ENCODE data around the gene KANK2.
"Not testable (repeated sequence)": the region's sequence is repeated elsewhere in the genome, so short reads cannot be mapped to it uniquely, and the experiment has no call there.

The KANK2 gene

DNA sequence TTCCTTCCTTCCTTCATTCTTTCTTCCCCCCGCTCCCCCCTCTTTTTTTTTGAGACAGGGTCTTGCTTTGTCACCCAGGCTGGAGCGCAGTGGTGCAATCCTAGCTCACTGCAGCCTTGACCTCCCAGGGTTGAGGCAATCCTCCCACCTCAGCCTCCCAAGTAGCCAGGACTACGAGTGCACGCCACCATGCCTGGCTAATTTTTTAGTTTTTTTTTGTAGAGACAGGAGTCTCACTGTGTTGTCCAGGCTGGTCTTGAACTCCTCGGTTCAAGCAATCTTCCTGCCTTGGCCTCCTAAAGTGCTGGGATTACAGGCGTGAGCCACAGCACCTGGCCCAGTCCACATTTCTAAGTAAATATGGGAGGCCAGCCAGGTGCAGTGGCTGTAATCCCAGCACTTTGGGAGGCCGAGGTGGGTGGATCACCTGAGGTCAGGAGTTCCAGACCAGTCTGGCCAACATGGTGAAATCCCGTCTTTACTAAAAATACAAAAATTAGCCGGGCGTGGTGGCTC is 57.3 kb downstream of the KANK2 start:
- not testable (repeated sequence) for DNase-seq (ENCODE audit: low read depth in 2 of 2)

DNA sequence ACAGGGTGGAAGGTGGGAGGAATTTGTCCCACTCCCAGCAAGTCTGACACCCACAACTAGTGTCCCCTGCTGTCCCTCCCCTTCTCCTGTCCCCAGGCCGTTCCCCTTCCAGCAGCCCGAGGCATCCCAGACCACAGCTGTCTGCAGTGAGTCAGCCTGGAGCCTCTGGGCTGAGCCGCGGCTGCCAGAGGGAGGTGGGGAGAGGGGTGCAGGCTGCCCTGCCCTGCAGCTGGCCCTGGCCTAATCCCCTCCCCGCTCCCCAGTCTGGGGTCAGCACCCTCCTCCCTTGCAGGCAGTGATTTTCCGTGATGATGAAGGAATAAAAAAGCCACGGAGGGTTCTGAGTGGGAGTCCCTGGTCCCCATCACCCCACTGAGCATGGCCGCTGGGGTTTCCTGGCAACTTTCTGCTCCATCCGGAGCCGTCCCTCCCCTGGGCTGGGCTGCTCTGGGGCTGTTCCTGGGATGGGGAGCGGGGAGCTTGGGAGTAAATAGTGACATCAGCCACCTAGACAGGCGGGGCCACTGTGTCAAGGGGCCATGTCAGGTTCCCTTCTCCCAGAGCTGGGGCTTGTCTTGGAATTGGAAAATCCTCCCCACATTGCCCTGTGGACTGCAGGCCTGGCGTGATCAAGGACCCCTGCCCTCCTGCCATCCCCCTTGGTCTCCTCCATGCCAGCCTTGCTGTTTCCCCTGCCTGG is 58.6 kb downstream of the KANK2 start:
- DNase-seq (ENCODE audit: low read depth in 2 of 2): no peak

DNA sequence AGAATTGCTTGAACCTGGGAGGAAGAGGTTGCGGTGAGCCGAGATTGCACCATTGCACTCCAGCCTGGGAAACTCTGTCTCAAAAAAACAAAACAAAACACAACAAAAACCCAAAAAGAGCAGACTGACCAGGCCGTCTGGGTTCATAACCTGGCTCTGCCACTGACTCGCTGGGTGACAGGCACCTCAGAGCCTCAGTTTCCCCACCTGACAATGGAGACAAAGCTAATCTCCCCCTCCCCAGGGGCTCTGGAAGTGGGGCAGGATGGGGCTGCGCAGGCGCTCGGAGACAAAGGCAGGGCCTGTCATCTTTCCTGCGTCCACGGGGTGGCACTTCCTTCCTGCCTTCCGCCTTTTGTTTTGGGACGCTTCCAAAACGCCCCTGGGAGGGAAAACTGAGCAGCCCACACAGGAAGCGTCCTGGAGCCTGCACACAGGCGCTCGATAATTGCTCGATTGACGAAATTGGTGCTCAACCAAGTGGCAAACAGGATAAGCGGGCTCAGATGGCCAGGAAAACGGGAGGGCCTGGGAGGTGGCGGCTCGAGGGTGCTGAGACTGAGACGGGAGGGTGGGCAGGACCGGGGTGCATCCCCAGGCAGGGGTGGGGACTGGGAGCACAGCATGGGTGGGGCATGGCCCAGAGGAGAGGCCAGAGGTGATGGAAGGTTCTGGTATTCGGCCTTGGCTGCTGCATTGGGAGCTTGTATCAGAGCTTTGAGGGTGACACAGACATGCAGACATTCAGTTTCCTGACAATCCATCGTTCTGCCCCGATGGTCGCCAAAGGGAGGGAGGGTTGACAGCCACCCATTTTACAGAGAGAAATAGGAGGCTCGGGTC is 59.6 kb downstream of the KANK2 start:
- peak; percentile 19 to 29 for DNase-seq (ENCODE audit: low read depth in 2 of 2)

- no peak for DNase-seq (ENCODE audit: low read depth in 2 of 2)
Observed at GRCh38 chr19:11136400-11137101, 60.8 kb downstream of the KANK2 start.

DNA sequence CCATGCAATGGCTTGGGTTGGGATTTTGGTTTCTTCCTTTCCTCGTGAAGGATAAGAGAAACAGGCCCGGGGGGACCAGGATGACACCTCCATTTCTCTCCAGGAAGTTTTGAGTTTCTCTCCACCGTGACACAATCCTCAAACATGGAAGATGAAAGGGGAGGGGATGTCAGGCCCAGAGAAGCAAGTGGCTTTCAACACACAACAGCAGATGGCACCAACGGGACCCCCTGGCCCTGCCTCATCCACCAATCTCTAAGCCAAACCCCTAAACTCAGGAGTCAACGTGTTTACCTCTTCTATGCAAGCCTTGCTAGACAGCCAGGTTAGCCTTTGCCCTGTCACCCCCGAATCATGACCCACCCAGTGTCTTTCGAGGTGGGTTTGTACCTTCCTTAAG is 65.9 kb downstream of the KANK2 start:
- no peak for DNase-seq (ENCODE audit: low read depth in 2 of 2)

DNA sequence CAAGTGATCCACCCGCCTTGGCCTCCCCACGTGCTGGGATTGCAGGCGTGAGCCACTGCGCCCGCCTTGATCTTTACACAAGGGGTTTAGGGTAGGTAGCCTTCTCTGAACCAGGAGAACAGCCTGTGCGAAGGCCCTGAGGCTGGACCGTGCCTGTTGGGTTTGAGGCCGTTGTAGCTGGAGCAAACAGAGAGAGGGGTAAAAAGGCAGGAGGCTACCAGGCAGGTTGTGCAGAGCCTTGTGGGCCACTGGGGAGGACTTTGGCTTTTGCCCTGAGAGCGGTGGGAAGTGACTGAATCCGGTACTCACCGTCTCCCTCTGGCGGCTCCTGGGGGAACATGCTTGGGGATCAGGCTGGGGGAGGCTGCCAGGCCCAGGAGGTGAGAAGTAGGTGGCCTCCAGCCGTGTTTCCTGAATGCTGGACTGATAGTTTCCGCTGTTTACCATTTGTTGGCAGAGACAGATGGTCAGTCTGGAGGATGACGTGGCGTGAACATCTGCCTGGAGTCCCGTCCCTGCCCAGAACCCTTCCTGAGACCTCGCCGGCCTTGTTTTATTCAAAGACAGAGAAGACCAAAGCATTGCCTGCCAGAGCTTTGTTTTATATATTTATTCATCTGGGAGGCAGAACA is 66.4 kb downstream of the KANK2 start:
- peak; percentile 45 to 53 for DNase-seq (ENCODE audit: low read depth in 2 of 2)

GRCh38 chr19:11127905-11128304 is 69.4 kb downstream of the KANK2 start:
- DNase-seq (ENCODE audit: low read depth in 2 of 2): no peak

DNA sequence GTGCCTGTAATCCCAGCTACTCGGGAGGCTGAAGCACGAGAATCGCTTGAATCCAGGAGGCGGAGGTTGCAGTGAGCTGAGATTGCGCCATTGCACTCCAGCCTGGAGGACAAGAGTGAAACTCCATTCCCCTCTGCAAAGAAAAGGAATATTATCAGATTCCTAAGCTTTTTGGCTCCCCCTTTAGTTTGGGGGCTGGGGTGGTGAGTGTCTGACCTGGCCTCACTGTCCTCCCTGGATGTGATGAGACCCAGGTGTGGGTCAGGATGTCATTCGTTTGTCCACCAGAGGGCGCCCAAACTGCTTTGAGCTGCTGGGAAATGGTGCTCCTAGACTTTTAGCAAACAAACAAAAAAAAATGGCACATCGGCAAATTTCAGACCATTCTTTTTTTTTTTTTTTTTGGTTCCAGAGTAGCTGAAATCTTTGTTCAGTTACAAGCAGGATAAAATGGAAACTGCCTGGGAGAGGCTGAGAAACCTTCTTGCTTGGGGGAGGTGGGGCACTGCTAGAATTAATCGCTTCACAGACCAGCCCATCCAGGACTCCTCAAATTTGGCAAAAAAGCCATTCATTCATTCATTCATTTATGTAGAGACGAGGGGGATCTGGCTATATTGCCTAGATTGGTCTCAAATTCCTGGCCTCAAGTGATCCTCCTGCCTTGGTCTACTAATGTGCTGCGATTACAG is 71.2 kb downstream of the KANK2 start:
- peak; percentile 63 to 67 for DNase-seq (ENCODE audit: low read depth in 2 of 2)

GRCh38 chr19:11124157-11124556 is 73.2 kb downstream of the KANK2 start:
- DNase-seq (ENCODE audit: low read depth in 2 of 2): not testable (repeated sequence)

DNA sequence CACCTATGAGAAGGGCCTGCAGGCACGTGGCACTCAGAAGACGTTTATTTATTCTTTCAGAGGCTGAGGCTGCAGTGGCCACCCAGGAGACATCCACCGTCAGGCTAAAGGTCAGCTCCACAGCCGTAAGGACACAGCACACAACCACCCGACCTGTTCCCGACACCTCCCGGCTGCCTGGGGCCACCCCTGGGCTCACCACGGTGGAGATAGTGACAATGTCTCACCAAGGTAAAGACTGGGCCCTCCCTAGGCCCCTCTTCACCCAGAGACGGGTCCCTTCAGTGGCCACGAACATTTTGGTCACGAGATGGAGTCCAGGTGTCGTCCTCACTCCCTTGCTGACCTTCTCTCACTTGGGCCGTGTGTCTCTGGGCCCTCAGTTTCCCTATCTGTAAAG is 74.2 kb downstream of the KANK2 start:
- no peak for DNase-seq (ENCODE audit: low read depth in 2 of 2)

DNA sequence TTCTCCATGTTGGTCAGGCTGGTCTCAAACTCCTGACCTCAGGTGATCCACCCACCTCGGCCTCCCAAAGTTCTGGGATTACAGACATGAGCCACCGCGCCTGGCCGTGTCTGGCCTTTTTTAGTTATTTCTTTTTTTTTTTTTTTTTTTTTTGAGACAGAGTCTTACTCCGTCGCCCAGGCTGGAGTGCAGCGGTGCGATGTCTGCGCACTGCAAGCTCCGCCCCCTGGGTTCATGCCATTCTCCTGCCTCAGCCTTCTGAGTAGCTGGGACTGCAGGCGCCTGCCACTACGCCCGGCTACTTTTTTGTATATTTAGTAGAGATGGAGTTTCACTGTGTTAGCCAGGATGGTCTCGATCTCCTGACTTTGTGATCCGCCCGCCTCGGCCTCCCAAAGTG is 75.4 kb downstream of the KANK2 start:
- not testable (repeated sequence) for DNase-seq (ENCODE audit: low read depth in 2 of 2)

GRCh38 chr19:11116507-11116906 is 80.8 kb downstream of the KANK2 start:
- no peak for DNase-seq (ENCODE audit: low read depth in 2 of 2)

GRCh38 chr19:11115895-11116446 is 81.4 kb downstream of the KANK2 start:
- DNase-seq (ENCODE audit: low read depth in 2 of 2): no peak

GRCh38 chr19:11115042-11115441 is 82.3 kb downstream of the KANK2 start:
- DNase-seq (ENCODE audit: low read depth in 2 of 2): no peak

All from stimulated activated CD8-positive, alpha-beta memory T cell treated with anti-CD3 and anti-CD28 coated beads, Interleukin-2, amount 100 ng/mL, for 48 hours (primary cell).